Measurements from ENCODE around the gene MARF1.
A peak's percentile ranks its signal among the peaks of the same experiment; 100 is the strongest.

GRCh38 chr16:15587152-15587825, 55.7 kb downstream of the MARF1 start:
- TF ChIP-seq CTCF (IDR thresholded peaks at IDR 0.05 in 8 of 11, conservative IDR thresholded peaks at IDR 0.05 in 3 of 11), result no peak
- no peak for TF ChIP-seq POLR2A (IDR thresholded peaks at IDR 0.05)
- TF ChIP-seq POLR2AphosphoS5 (IDR thresholded peaks at IDR 0.05), result peak in 1 of 3 donors; percentile 15

Measured in spleen (tissue), 7 donors.